ENCODE measurements around the gene MAGEA10. TPM values are rescaled to one million over a fixed set of nuclear protein-coding genes. Genes with fewer than 3 reads are reported as not detected.

The MAGEA10 gene
- not detected in 2 replicates for total RNA-seq

GRCh38 chrX:152138388-152138784, at the start of gene MAGEA10:
TSS of gene MAGEA10 (minus strand) at chrX:152138577. CDS start at chrX:152135620, 2,957 bp downstream.

Other genes with a start within 250 kb of the MAGEA10 start
- not detected in 2 replicates for gene MAGEA4, start 225.7 kb downstream of the MAGEA10 start, total RNA-seq
- 20.4 and 26.0 TPM in 2 replicates for gene GABRE, start 163.9 kb downstream of the MAGEA10 start, total RNA-seq

Measured in pericardium fibroblast (primary cell).